OCI-LY7 (cell line): Measurements from ENCODE around the gene IER3.

ENCODE experiments used
- EZH2phosphoT487 ChIP-seq: fragments of 200-600 bp; sonication (generic); IDR thresholded peaks from 2 replicates; pipeline ENCODE4 v1.6.1; 2018; ENCODE audit warnings: low read depth, borderline replicate concordance, mild to moderate bottlenecking, mixed run types, antibody characterized with exemption, low read length, moderate library complexity, mixed read lengths
- TF ChIP-seq, protein P1 (sequence below): fragments of 200-600 bp; sonication (generic); conservative IDR thresholded peaks from 2 replicates; pipeline ENCODE4 v1.5.1; 2014; ENCODE audit warnings: mild to moderate bottlenecking, antibody characterized with exemption, low read length, moderate library complexity, mixed read lengths

DNA sequence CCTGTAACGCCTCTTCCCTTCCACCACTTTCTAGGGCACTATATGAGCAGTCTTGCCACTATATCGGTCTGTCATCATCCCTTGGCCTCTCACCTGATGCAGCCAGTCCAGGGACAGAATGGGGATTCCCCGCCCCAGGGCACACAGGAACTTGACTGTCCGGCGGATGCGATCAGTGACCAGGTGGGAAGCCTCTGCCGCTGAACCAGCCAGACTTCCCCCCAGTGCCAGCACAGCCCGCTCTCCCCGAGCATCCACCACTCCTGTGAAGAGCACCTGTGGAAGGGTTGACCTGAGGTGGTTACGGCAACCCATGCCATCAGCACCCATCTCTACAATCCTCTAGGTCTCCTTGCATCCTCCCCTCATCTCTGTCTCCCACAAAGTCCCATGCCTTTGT, 41.3 kb downstream of the IER3 start:
- TF ChIP-seq, protein P1, sequence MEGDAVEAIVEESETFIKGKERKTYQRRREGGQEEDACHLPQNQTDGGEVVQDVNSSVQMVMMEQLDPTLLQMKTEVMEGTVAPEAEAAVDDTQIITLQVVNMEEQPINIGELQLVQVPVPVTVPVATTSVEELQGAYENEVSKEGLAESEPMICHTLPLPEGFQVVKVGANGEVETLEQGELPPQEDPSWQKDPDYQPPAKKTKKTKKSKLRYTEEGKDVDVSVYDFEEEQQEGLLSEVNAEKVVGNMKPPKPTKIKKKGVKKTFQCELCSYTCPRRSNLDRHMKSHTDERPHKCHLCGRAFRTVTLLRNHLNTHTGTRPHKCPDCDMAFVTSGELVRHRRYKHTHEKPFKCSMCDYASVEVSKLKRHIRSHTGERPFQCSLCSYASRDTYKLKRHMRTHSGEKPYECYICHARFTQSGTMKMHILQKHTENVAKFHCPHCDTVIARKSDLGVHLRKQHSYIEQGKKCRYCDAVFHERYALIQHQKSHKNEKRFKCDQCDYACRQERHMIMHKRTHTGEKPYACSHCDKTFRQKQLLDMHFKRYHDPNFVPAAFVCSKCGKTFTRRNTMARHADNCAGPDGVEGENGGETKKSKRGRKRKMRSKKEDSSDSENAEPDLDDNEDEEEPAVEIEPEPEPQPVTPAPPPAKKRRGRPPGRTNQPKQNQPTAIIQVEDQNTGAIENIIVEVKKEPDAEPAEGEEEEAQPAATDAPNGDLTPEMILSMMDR: no peak
- no peak for TF ChIP-seq EZH2phosphoT487
